GM18499 (cell line): ENCODE measurements around the gene CCDC91.
"Not testable (repeated sequence)": the region's sequence is repeated elsewhere in the genome, so short reads cannot be mapped to it uniquely, and the experiment has no call there.

Source experiments
- ATAC-seq: cut with Tn5 transposase; IDR thresholded peaks from one replicate; pipeline ENCODE4 v1.9.1; 2021; ENCODE audit warnings: moderate number of reproducible peaks; ENCODE audit not compliant: insufficient read depth, unreplicated experiment

The CCDC91 gene

DNA sequence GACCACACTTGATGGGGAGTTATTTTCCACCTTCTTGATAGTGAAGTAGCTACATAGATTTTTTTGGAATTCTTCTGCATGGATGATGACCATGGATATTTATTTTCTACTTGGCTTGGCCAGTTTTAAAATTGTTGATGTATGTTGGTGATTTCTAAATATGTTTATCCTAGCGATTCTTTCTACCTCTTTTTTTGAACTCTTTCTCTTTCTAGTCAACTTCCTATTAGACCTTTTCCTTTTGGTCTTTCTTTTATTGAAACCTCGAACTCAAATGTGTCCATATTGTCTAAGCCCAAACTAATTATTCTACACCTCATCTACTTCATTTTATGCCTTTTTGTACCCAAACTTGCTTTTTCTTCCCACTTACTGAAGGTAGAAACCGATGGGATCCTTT is 37.0 kb downstream of the CCDC91 start:
- ATAC-seq: no peak

DNA sequence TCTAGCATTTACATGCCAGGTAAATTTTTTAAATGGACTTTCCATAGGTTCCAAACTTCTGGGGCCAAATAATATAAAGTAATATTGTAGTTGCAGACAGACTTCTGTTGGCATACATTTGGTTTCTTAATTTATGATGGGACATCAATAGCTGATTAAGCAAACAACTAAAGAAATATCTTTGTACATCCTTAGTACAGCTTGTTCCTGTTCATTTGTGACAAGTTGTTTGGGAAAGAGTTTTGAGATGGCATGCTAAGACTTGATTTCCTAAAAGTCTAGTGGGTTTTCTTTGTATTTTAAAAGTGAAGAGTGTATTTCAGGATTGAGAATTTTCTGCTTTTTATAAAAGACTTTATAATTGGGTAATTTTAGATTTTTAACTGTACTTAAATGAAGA is 41.0 kb downstream of the CCDC91 start:
- no peak for ATAC-seq

GRCh38 chr12:28232211-28232928 is 42.1 kb downstream of the CCDC91 start:
- ATAC-seq: no peak

DNA sequence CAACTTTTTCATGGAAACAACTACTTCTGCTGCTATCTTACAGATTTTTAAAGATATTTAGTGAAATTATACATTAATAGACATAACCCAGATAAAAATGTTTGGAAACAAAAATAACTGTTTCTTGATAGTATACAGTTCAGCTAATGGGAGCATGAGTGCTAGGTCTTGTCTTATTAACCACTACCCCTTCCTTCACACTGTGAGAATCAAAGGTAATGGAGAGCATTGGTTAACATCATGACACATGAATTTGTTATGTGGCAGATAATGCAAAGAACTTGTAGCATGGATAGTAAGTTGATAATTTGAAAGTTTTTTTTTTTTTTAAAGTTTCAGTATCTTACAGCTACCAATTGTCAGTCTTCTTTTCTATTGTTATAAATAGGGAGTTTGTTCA is 44.2 kb downstream of the CCDC91 start:
- ATAC-seq: no peak

- ATAC-seq: no peak
Measured at GRCh38 chr12:28235015-28235414, 44.8 kb downstream of the CCDC91 start.

DNA sequence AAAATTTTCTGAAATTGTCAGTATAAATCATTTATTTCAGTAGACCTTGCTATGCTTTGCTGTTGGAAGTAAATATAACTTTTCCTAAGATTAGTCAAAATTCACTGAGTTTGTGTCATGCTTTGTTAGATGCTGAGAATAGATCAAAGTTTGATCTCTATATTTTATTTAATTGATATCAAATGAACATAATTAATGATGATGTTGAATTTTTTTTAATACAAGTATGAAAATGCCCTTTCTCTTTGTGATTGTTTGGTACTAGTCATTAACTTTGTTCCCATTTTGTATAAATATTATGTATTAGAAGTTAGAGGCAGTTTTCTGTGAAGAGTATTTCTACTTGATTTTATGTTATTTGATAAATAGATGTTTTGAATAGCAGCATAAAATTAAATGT is 45.7 kb downstream of the CCDC91 start:
- ATAC-seq: no peak

GRCh38 chr12:28237423-28237822 is 47.2 kb downstream of the CCDC91 start:
- ATAC-seq: no peak

GRCh38 chr12:28239918-28240317 is 49.7 kb downstream of the CCDC91 start:
- ATAC-seq: no peak

DNA sequence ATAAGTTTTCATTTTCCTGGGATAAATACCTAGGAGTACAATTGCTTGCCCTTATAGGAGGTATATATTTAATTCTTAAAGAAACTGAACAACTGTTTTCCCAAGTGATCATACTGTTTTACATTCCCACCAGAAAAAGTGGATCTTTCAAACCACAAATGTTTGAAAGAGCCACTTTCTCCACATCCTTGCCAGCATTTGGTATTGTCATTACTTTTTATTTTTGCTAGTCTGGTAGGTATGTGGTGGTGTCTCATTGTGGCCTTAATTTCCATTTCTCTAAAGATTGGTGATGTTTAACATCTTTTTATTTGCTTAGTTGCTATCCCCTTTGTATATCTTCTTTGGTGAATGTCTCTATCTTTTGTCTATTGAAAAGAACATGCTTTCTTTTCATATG is 50.6 kb downstream of the CCDC91 start:
- ATAC-seq: no peak

GRCh38 chr12:28242129-28242495 is 51.9 kb downstream of the CCDC91 start:
- no peak for ATAC-seq

DNA sequence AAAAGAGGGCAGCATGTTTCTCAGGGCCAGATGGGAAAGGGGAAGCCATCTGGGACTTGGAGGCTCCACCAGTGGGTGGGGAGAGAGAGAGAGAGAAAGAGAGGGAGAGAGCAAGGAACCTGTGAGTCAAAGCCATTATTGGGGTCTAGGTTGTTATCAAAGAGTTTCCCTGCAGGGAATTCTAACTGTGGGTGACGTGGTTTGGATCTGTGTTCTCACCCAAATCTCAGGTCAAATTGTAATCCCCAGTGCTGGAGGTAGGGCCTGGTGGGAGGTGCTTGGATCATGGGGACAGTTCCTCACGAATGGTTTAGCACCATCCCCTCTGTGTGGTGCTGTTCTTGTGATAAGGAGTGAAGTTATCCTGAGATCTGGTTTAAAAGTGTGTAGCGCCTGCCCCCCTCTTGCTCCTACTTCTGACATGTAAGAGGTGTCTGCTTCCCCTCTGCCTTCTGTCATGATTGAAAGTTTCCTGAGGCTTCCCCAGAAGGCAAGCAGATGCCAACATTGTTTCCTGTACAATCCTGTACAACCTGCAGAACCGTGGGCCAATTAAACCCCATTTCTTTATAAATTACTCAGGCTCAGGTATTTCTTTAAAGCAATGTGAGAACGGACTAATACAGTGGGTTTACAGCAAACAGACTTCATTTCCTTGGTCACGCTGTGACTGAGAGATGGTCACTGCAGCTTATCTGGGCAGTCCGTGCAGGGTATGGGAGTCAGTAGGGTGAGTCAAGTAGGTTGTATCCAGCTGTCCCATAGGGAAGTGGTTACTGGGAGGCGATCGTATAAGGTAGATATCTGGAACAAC is 52.4 kb downstream of the CCDC91 start:
- ATAC-seq: no peak

DNA sequence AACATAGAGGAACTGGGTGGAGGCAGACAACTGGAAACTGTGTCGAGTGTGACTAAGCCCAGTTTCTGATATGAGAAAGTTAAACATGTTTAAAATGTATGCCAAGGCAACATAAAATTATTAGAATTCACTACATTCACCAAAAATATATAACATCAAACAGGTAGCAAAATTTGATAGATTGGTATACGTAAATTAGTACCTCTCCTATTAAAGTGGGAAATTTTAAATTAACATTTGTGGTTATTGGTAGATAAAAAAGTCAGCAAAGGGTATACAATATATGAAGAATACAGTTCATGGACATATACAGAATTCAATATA is 53.0 kb downstream of the CCDC91 start:
- ATAC-seq: no peak

DNA sequence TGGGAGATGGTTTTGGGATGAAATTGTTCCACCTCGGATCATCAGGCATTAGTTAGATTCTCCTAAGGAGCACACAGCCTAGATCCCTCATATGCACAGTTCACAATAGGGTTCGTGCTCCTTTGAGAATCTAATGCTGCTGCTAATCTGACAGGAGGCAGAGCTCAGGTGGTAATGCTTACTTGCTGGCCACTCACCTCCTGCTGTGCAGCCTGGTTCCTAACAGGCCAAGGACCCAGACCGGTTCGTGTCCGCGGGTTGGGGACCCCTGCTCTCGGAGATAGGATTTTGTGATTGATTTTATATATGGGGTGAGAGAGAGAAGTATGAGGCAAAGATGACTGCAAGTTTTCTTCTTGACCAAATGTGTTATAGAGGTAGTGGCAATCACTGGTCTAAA is 57.5 kb downstream of the CCDC91 start:
- no peak for ATAC-seq

DNA sequence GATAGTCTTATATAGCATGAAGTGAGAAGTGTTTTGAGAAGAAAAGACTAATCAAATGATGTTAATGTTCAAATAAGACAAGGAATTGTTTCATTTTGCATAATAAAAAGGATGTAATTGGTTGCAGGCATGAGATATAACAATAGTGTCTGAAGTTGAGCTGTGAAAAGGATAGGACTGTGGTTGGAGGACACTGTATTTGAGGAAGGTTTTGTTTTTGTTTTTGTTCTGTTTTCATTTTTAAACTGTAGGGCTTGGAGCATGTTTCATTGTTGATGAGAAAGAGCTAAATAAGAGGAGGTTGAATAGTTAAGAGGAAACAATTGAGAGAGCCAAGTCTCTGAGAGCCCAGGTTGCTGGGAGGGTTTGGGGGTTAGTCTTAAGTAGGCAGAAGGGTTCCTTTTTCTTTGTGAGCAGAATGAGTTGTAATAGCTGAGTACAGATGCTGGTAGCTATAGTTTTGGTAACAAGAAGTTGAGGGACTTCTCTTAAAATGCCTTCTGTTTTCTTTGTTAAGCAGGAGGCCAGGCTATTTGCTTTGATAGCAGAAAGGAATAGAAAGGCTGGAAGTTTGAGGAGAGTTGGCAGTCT is 58.4 kb downstream of the CCDC91 start:
- ATAC-seq: no peak

GRCh38 chr12:28253161-28253641 is 62.9 kb downstream of the CCDC91 start:
- peak; percentile 89 for ATAC-seq

DNA sequence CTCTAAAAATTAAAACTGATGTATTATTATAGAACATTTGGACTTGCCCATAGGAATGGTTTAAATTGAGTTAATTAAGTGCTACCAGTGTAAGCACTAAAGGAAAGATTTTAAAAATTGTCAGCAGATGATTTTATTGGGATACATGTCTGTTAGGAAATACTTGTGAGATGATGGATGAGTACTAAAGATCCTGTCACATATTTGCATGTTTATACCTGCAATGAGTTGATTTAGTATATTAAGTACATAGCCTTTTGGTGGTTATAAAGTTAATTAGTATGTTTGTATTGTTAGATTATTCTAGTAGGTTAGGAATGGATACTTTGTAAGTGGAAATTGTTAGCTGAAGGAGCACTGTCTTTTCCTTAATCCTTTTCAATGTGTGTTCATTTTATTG is 67.2 kb downstream of the CCDC91 start:
- ATAC-seq: no peak

GRCh38 chr12:28258998-28259397 is 68.7 kb downstream of the CCDC91 start:
- no peak for ATAC-seq

DNA sequence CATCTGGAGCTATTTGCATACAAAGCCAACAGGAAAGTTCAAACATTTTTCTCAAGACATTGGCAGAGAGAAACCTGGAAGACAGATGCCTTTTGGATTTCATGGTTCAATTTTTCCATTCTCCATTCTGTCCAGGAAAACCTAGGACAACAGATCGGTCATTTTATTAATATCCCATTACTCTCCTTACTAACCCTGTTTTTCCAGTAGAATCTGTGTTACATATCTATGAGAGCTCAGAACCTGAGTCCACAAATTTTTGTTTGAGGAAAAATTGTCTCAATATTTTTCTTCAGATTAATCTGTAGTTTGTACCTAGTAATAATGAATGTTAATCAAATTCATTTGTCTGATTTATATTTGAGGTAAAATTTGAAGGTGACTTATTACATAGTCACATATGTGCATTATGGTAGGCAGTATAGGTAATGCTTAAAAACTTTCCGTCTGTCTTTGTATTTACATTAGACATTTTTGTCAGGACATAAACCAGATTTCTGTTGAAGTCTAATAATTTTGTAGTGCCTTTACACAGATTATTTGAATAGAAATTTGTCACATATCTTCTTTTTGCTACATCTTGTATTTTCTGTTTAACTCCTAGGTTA is 75.3 kb downstream of the CCDC91 start:
- ATAC-seq: no peak

GRCh38 chr12:28267920-28268607 is 77.8 kb downstream of the CCDC91 start:
- ATAC-seq: not testable (repeated sequence)

- ATAC-seq: no peak
Measured at GRCh38 chr12:28268608-28269229, 78.5 kb downstream of the CCDC91 start.
